Stimulated activated naive CD8-positive, alpha-beta T cell treated with anti-CD3 and anti-CD28 coated beads, Interleukin-15, Interleukin-2, amounts not matched to agents 100 ng/mL and 50 ng/mL, for 24 hours (primary cell): ENCODE data around the gene KCNQ1OT1.

ENCODE experiments used
- H3K27ac Mint-ChIP-seq: one replicate; pipeline ENCODE4 v1.8.0; 2021; ENCODE audit warnings: mild to moderate bottlenecking, mixed read lengths
- H3K27me3 Mint-ChIP-seq: one replicate; pipeline ENCODE4 v1.8.0; 2021; ENCODE audit warnings: mixed read lengths
- H3K36me3 Mint-ChIP-seq: one replicate; pipeline ENCODE4 v1.8.0; 2021; ENCODE audit warnings: low read depth, mixed read lengths
- H3K4me1 Mint-ChIP-seq: one replicate; pipeline ENCODE4 v1.8.0; 2021; ENCODE audit warnings: low read depth, mixed read lengths
- H3K4me3 Mint-ChIP-seq: one replicate; pipeline ENCODE4 v1.8.0; 2021; ENCODE audit warnings: mild to moderate bottlenecking, mixed read lengths
- H3K9me3 Mint-ChIP-seq: one replicate; pipeline ENCODE4 v1.8.0; 2021; ENCODE audit warnings: mixed read lengths

Gene KCNQ1OT1

DNA sequence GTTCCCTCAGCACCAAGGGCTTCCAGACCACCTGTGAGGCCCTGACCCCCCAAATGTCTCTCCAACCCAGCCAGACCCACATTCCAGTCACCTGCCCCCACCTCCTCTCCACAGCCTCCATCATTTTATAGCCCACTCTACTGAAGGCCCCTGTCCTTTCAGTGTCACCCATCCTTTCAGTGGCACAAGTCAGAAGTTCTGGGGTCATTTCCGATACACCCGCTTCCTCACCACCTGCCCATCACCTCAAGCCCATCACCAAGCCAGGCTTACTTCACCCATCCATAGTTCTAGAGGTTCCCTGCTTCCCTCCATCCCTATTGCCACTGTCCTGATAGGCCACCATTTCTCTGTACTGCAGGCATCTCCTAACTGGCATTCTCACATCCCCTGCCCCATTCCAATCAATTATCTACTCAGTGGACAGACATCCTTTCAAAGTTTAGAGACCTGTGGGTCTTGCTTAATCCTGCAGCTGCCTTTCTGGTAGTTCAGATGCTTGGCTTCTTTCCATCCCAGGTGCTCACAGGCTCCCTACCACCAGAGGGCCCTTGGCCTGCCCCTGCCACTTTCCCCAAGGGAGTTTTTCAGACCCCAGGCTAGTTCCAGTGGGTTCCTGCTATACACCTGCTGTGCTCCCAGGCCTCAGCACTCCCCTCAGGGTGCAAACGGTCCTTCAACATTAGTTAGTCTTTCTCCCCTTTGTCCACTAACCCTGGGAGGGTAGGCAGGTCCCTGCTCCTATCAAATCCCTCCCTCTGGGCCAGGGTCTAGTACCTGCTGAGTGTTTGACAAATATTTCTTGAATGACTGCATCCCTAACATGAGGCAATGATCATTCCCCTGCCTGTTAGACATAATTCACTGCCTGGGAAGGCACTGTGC lies 7.6 kb downstream of the KCNQ1OT1 start:
- no peak overlapping the region for H3K4me3 Mint-ChIP-seq
- H3K9me3 Mint-ChIP-seq: no peaks in the 10 kb centered on the region
- peaks cover 8% of the 10 kb centered on the region for H3K4me1 Mint-ChIP-seq
- H3K36me3 Mint-ChIP-seq: peaks cover 5% of the 10 kb centered on the region
- H3K27me3 Mint-ChIP-seq: no peaks in the 10 kb centered on the region
- H3K27ac Mint-ChIP-seq: no peak overlapping the region

DNA sequence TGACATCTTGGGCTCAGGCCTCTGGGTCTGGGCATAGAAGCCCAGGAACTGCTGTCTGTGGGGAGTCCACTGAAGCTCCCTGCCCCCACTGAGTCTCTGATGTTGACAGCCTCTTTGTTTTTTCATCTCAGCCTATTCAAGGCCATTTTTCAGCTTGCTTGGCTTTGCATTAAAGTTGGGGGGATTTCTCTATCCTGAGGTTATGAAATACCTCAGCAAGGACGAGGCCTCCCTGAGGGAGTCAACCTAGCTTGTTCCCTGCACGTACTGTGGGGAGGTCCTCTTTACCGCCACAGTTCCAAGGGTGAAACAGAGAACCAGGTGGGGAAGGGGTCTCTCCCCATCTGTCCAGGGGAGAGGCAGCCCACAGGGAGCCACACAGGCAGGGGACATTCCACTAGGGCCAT lies 8.4 kb downstream of the KCNQ1OT1 start:
- H3K36me3 Mint-ChIP-seq: peaks cover under 1% of the 10 kb centered on the region

DNA sequence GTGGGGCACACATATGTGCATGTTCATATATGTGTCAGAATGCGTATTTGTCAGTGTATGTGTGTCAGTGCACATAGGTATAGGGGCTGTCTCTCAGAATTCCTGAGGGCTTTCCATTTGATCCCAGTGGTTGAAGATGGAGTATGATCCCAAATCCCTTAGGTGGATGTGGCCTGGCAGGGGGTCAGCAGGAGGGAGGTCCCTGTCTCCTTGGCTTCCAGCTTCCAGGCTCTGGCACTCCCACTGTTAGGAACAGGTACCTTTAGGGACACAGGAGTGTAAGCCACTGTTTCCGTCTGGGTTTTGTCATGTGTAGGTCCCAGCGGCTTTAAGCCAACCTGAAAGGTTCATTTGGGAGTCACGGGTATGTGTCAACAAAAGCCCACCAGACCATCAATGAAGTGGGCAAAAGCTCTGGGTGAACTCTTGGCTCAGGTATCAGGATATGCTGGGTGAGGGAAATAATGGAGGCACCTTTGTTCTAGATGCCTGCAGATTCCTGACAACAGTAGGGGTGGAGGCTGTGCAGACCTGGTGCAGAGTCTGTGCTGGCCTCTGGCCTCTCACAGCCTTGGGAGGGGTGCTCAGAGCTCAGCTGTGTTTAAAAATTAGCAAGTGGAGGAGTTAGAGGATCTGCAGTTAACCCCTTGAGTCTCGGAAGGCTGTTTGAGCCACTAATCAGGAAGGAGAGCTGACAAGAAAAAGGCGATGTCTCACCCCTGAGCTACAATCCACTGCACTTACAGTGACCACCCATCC lies 9.0 kb downstream of the KCNQ1OT1 start:
- H3K27me3 Mint-ChIP-seq: no peaks in the 10 kb centered on the region
- H3K4me1 Mint-ChIP-seq: peaks cover 8% of the 10 kb centered on the region
- H3K27ac Mint-ChIP-seq: no peak overlapping the region
- no peaks in the 10 kb centered on the region for H3K9me3 Mint-ChIP-seq
- H3K4me3 Mint-ChIP-seq: no peak overlapping the region
- no peaks in the 10 kb centered on the region for H3K36me3 Mint-ChIP-seq

More for the DNA sequence above, 8.4 kb downstream of the KCNQ1OT1 start:
- H3K27me3 Mint-ChIP-seq: no peaks in the 10 kb centered on the region
- H3K27ac Mint-ChIP-seq: no peak overlapping the region
- no peak overlapping the region for H3K4me3 Mint-ChIP-seq
- H3K4me1 Mint-ChIP-seq: peaks cover 8% of the 10 kb centered on the region
- no peaks in the 10 kb centered on the region for H3K9me3 Mint-ChIP-seq

DNA sequence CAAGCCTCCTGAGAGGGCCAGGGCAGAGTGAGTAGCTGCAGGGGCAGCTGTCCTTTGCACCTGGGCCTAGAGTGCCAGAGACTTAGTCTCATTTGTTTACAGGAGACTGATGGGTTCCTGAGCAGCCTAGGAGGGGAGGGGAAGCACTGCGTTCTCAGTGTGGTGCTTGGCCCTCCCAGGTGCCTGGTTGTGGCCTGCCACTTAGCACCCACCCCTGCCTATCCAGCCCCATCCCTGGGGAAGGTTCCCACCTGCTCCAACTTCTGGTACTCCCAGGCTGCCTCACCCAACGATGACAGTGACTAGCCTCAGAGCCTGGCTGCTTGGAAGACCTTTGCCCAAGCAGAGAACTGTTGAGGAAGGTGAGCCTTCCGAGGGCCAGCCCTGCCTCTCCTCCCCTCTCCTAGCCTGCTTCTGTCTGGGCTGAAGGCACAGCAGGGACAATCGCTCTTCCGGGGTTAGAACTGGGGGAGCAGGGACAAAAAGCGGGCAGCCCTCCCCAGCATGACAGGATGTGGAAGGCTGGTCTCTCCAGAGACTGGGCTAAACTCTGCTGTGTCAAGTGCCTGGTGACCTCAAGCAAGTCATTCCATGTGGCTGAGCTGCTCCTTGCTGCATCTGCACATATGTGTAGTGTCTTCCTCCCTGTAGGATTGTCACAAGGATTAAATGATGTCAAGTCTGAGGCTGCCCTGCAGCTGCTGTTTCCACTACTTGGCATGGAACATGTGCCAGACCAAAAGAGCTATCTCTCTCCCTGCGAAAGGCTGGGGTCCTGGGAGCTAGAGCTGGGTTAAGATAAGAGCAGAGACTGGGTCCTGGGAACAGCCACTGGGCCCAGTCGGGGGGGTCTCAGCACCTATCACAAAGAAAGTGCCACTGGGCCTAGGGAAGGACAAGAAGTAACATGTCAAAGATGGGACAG lies 9.9 kb downstream of the KCNQ1OT1 start:
- no peak overlapping the region for H3K4me3 Mint-ChIP-seq
- no peak overlapping the region for H3K27ac Mint-ChIP-seq
- H3K36me3 Mint-ChIP-seq: no peaks in the 10 kb centered on the region
- H3K4me1 Mint-ChIP-seq: peaks cover 8% of the 10 kb centered on the region
- H3K27me3 Mint-ChIP-seq: no peaks in the 10 kb centered on the region
- H3K9me3 Mint-ChIP-seq: no peaks in the 10 kb centered on the region

DNA sequence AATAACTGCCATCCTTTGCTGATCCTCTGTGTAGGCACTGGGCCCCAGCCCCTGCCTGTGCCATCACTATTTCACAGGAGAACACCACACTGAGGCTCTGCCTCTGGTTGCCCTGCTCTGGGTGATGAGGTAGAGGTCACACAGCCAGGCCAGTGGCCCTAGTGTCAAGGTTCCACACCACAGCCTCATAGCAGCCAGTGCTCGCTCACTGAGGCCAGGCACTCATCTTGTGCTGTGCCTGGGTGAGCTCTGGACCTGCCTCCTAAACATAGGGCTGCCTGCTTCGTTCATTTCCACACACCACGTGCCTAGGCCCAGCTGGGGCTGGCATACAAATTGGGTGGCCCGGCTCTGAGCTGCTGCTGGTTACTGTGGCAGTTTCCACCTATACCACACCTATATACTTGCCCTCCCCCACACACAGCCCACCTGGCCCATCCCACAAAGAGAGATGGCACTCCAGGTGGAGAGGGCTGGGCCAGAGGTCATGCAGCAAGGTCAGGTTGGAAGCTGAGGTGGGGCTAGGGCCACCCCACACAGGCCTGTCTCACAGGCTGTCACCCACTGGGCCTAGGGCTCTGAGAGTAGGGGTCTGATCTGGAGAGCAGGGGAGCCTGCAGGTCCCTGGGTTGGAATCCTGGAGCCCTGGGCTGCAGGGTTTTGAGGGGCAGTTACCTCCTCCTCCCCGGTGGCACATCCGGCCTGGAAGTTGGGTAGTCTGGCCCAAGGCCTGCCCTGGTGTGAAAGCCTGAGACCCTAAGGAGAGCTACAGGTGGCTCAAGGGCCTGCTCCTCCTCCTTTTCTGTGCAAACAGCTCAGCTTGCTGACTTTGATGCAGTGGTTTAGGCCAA lies 11.2 kb downstream of the KCNQ1OT1 start:
- Mint-ChIP-seq H3K27me3 (no peaks in the 10 kb centered on the region), H3K36me3 (no peaks in the 10 kb centered on the region), H3K4me1 (no peaks in the 10 kb centered on the region), H3K27ac (no peak overlapping the region), H3K4me3 (no peak overlapping the region), H3K9me3 (no peaks in the 10 kb centered on the region)

DNA sequence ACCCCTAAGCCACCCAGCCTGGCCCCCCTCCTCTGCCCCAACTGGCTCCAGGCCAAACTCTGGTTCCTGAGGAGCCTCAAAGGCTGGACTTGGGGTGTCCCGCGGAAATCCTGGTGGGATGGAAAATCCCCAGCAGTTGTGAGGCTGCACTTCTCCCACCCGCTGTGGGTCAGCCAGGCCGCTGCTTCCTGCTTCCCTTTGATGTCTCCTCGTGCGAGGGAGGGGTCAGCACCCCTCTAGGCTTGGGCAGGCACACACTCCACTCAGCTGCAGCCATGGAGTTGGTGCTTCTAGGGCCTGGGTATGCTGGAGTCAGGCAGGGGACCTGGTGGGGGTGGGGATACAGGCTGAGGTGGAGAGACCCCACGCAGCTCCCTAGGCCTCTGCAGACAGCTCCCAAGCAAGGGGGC lies 12.0 kb downstream of the KCNQ1OT1 start:
- Mint-ChIP-seq H3K4me1 (no peaks in the 10 kb centered on the region), H3K27ac (no peak overlapping the region), H3K4me3 (no peak overlapping the region), H3K27me3 (no peaks in the 10 kb centered on the region), H3K36me3 (no peaks in the 10 kb centered on the region), H3K9me3 (no peaks in the 10 kb centered on the region)

DNA sequence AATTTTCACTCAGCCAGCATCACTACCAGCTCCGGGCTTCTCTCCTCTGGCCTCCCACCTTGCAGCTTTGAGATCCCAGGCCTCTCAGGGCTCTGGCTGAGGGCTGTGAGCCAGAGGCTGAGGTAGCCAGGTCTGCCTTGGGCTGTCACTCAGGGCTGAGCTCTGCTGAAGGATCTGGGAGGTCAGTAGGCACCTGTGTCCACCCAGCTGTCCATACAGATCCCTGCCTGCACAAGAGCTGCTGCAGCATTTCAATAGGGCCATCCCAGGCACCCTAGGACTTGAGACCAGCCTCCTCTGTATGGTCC lies 12.6 kb downstream of the KCNQ1OT1 start:
- H3K36me3 Mint-ChIP-seq: no peaks in the 10 kb centered on the region
- H3K27me3 Mint-ChIP-seq: no peaks in the 10 kb centered on the region
- H3K9me3 Mint-ChIP-seq: no peaks in the 10 kb centered on the region
- H3K27ac Mint-ChIP-seq: no peak overlapping the region
- no peak overlapping the region for H3K4me3 Mint-ChIP-seq
- H3K4me1 Mint-ChIP-seq: no peaks in the 10 kb centered on the region

DNA sequence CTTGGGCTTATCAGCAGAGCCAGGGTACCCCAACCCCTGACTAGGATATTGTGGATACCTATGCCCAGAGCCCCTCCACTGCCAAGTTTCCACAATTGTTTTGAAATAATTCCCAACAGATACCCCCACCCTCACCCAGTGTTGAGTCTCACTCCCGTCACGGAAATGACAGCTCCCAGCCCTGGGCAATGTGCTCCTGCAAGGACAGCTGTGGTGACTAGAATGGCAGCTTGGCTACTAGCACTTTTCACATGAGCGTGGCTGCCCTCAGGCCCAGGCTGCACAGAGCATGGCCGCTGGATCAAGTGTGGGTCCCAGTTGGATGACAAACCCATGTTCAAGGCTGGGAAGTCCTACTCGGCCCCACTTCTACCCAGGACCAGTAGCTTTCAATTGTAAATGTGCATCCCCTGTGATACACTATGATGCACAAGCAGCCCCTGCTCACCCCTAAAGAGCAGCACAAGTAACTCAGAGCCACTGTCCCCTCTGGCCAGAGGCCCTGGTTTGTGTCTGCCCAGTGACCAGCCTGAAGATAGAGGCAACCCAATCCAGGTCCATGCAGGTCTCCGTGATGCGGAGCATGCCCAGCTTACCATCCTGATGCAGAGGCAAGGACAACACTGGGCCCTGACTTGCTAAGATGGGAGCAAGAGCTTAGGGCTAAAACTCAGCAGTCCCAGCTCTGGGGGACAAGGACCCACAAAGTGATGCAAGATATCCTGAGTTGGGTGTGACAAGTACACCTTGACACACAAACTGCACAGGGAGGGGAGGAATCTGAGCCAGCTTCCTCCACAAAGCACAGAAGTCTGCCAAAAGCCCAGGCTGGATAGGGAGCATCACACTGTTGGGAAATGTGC lies 13.2 kb downstream of the KCNQ1OT1 start:
- Mint-ChIP-seq H3K27ac (no peak overlapping the region), H3K27me3 (no peaks in the 10 kb centered on the region), H3K9me3 (no peaks in the 10 kb centered on the region), H3K4me1 (no peaks in the 10 kb centered on the region), H3K36me3 (no peaks in the 10 kb centered on the region), H3K4me3 (no peak overlapping the region)

DNA sequence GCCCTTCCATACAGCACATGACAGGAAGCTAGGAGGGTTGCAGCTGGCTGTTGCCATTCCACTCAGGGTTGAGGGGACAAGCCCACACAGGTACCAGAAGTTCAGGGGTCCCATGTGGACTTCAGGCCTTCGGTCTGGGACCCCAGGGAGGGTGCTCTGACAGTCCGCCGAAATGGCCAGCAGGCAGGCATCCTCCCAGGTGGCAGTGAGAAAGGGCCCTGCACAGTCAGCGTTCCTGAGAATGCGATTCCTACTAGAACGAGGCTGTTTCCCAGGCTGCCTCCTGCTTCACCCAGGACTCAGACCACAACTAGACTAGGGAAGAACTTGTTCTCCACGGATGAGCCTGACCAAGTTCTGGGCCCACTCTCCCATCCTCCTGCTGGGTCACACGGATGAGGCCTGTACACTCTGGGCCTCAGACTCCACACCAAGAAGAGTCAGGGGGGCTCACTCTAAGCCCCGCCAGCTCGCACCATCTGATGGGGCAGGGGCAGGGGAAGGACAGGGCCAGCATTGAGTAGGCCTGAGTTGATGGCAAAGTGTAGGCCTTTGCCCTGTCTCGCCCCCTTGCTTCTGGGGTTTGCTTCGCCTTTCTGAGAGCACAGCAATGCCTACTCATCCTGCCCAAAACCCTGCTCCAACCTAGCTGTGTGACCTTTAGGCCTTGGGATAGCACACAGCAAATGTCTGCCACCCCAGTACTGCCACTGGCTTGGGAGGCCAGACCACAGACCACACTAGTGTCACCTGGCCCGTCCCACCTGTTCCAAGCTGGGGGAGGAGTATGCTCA lies 14.0 kb downstream of the KCNQ1OT1 start:
- peaks cover 3% of the 10 kb centered on the region for H3K4me1 Mint-ChIP-seq
- H3K27ac Mint-ChIP-seq: no peak overlapping the region
- no peaks in the 10 kb centered on the region for H3K27me3 Mint-ChIP-seq
- no peaks in the 10 kb centered on the region for H3K36me3 Mint-ChIP-seq
- no peak overlapping the region for H3K4me3 Mint-ChIP-seq
- H3K9me3 Mint-ChIP-seq: no peaks in the 10 kb centered on the region

DNA sequence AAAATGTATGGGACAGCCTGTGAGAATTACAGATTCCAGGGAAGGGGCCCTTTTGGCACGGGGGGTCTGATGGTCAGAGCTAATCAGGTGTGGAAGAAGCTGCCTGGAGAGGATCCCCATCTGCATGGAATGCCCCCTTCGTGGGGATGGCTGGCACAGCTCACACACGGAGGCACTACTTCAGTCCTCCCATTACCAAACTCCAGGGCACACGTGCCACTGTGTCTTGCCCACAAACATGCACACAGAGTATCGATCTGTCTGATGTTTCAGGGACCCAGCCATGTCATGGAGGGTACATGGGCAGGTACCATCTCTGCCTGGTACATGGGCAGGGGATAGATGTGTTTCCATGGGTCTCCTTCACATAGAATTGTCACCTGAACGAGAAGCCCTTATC lies 14.7 kb downstream of the KCNQ1OT1 start:
- H3K27me3 Mint-ChIP-seq: no peaks in the 10 kb centered on the region
- H3K4me1 Mint-ChIP-seq: peaks cover 3% of the 10 kb centered on the region
- no peaks in the 10 kb centered on the region for H3K9me3 Mint-ChIP-seq
- H3K36me3 Mint-ChIP-seq: no peaks in the 10 kb centered on the region
- H3K27ac Mint-ChIP-seq: no peak overlapping the region
- H3K4me3 Mint-ChIP-seq: no peak overlapping the region

DNA sequence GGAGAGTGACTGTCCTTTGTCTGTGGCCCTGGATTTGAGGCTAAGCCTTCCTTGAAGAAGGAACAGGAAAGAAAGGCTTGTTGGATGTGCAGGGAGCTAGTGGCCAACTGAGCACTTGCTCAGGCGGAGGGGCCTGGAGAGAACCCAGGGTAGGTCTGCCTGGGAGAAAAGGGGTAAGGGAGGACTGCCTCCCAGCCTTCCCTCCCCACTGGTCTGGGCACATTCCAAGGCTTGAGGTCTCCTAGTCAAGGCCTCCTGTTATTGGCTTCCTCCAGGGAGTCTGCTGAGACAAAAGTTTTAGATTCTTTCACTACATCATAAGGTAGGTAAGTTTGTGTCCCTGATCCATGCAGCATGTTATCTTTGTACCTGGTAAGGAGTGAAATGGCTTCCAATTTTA lies 15.2 kb downstream of the KCNQ1OT1 start:
- Mint-ChIP-seq H3K9me3 (no peaks in the 10 kb centered on the region), H3K4me1 (peaks cover 3% of the 10 kb centered on the region), H3K27ac (no peak overlapping the region), H3K4me3 (no peak overlapping the region), H3K36me3 (no peaks in the 10 kb centered on the region), H3K27me3 (no peaks in the 10 kb centered on the region)

DNA sequence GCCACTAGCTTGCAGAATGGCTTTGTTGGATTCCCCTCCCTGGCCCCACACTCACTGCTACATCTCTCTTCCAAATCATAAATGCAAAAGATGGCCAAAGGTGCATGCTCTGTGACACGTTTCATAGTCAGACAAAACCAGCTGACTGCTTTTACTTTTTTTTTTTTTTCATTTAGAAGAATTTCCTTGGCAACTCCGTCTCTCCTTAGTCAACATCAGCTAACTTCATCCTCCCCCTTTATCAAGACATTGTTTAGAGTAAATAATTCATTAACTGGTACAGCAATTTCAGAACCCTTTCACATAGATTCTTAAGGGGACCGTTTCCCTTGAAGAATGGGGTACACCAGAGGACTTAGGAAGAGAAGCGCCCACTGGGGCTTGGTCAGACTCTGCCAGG lies 16.0 kb downstream of the KCNQ1OT1 start:
- H3K36me3 Mint-ChIP-seq: no peaks in the 10 kb centered on the region
- peaks cover 3% of the 10 kb centered on the region for H3K4me1 Mint-ChIP-seq
- no peaks in the 10 kb centered on the region for H3K9me3 Mint-ChIP-seq
- H3K27me3 Mint-ChIP-seq: no peaks in the 10 kb centered on the region
- no peak overlapping the region for H3K4me3 Mint-ChIP-seq
- no peak overlapping the region for H3K27ac Mint-ChIP-seq
